ENCODE results near the gene TACC3. TPM values are rescaled to one million over a fixed set of nuclear protein-coding genes. Genes with fewer than 3 reads are reported as not detected.

Gene TACC3
- total and polyA plus RNA-seq, 2 of the 8 experiments (the other 6 are each of a cell fraction or from before 2014, with no cell fraction given) = 73.8 to 148 TPM

DNA sequence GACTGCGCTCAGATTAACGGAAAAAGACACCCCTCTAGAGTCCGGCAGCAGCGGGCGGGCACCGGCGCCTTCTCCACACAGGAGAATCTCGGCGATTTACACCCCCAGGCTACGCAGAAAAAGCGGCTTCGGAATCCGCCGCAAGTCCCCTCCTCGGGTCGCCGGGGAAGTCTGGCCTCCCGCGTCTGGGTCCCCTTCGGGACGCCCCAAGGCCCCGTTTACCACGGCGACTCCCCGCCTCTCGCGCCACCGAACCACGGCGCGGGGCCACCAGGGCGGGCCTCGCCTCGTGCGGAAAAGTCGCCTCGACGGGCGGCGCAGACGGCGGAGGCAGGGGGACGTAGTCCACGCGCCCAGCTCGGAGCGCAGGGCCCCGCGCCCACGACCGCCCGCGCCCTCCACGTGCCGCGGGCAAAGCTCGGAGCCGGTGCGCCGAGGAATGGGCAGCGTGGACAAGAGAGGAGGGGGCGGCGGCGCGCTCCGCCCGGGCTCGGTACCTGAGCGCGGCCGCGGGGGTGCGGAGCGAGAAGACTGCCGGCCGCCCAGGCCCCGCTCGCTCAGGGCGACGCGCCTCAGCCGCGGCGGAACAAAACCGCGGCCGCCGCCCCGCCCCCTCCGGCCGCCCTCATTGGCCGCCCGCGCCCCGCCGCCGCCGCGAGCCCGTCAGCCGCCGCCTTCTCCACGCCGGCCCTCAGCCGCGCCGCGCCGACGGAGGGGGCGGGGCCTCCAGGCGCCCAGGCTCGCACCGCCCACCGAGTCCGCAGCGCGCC lies 37.4 kb upstream of the TACC3 start, which contains the start of gene FAM53A (continued):
- TF ChIP-seq, protein P1, sequence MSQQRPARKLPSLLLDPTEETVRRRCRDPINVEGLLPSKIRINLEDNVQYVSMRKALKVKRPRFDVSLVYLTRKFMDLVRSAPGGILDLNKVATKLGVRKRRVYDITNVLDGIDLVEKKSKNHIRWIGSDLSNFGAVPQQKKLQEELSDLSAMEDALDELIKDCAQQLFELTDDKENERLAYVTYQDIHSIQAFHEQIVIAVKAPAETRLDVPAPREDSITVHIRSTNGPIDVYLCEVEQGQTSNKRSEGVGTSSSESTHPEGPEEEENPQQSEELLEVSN (IDR thresholded peaks at IDR 0.05) = peak; percentile 86
- TF ChIP-seq SUZ12 (IDR thresholded peaks at IDR 0.05; ENCODE audit: low read length) (peak; percentile 49), KDM4A (IDR thresholded peaks at IDR 0.05; ENCODE audit: low read depth, low read length, severe bottlenecking) (peak; percentile 95), EGR1 (IDR thresholded peaks at IDR 0.05; ENCODE audit: borderline replicate concordance, low read depth, low read length) (no peak), JUND (IDR thresholded peaks at IDR 0.05; ENCODE audit: low read length) (no peak), CHD1 (IDR thresholded peaks at IDR 0.05; ENCODE audit: low read depth, low read length) (no peak), CBX8 (IDR thresholded peaks at IDR 0.05; ENCODE audit: borderline replicate concordance, low read depth, low read length) (no peak), RBBP5 (IDR thresholded peaks at IDR 0.05; ENCODE audit: borderline replicate concordance, low read depth, low read length) (0 out of 2 replicates have a peak, but pooled peaks have one; percentile 37)
- TF ChIP-seq, protein P2, sequence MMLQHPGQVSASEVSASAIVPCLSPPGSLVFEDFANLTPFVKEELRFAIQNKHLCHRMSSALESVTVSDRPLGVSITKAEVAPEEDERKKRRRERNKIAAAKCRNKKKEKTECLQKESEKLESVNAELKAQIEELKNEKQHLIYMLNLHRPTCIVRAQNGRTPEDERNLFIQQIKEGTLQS (IDR thresholded peaks at IDR 0.05; ENCODE audit: insufficient read depth, low read depth, low read length) = no peak
